ENCODE data around the gene PPP2R5C. TPM values are rescaled to one million over a fixed set of nuclear protein-coding genes. Genes with fewer than 3 reads are reported as not detected.

Gene PPP2R5C
- total and polyA plus RNA-seq, 9 of the 15 experiments (the other 6 are each of a cell fraction or from before 2014, with no cell fraction given) = 284 to 617 (median 395) TPM

GRCh38 chr14:101875727-101876554, 114.4 kb downstream of the PPP2R5C start:
- no peaks in the 10 kb centered on the region for H4K20me1 ChIP-seq (replicated peaks; ENCODE audit: control insufficient read depth, insufficient read depth, low read length)
- H3K9me3 ChIP-seq (replicated peaks; ENCODE audit: control insufficient read depth, insufficient read depth, low read depth, low read length) = no peaks in the 10 kb centered on the region
- BruUV-seq (replicated peaks) = no TSS peak
- POLR2A ChIA-PET = no interaction called here
- H2AFZ ChIP-seq (ENCODE audit: low read depth, low read length) = no peak overlapping the region
- ATAC-seq (no peak), FAIRE-seq (no peak), DNase-seq (ENCODE audit: extremely low read depth in 1 of 4, low spot score in 3 of 4) (no peak)
- no peak overlapping the region for H3K9ac ChIP-seq (ENCODE audit: insufficient read depth in 1 of 2, low read depth in 2 of 2, low read length in 2 of 2)
- WGBS (ENCODE audit: insufficient coverage, low coverage, missing lambda C conversion rate) = 81% methylated on average over 8 of the region's 8 CpGs
- H3K9me1 ChIP-seq (ENCODE audit: control insufficient read depth, insufficient read depth, low read length) = no peaks in the 10 kb centered on the region
- H3K4me3 ChIP-seq = no peak overlapping the region
- no peak overlapping the region for H3K27ac ChIP-seq (ENCODE audit: extremely low read depth, low read depth, low read length)
- H3K4me1 ChIP-seq (replicated peaks in 1 of 2; ENCODE audit: control insufficient read depth in 2 of 2, insufficient read depth in 2 of 2, low read length in 2 of 2) = peaks cover 9 to 21% of the 10 kb centered on the region in 2 experiments; a peak in 3 of 5 replicates
- H3K27me3 ChIP-seq (ENCODE audit: control insufficient read depth in 2 of 2, insufficient read depth in 2 of 2, low read length in 2 of 2) = no peaks in the 10 kb centered on the region
- H3K79me2 ChIP-seq (ENCODE audit: control insufficient read depth, insufficient read depth, low read length) = peaks cover 92% of the 10 kb centered on the region
- in situ Hi-C loops (cut with MboI) = no loop called here
- no peak overlapping the region for H3K4me2 ChIP-seq (ENCODE audit: insufficient read depth, low read length)
- H3K36me3 ChIP-seq (ENCODE audit: control insufficient read depth, insufficient read depth, low read length) = peaks cover 51% of the 10 kb centered on the region
- intact Hi-C loops (cut with micrococcal nuclease) = no loop called here
- CTCF ChIA-PET (ENCODE audit: low intra/inter-chr PET ratio) = interaction anchor here (0.6 kb wide), 1 partner anchor 40 kb away, joined by 3 read pairs; no protein-coding TSS in a partner anchor
- TF ChIP-seq ZNF764 (CRISPR knock-in tag; IDR thresholded peaks at IDR 0.05; ENCODE audit: low read depth) (no peak), HMGN3 (IDR thresholded peaks at IDR 0.05; ENCODE audit: borderline replicate concordance, extremely low read depth, insufficient read length, low read depth, low read length) (no peak), NONO (IDR thresholded peaks at IDR 0.05; ENCODE audit: low read depth in 2 of 2, low read length in 1 of 2) (no peak), RBM22 (IDR thresholded peaks at IDR 0.05; ENCODE audit: low read depth, low read length, poor library complexity, severe bottlenecking) (no peak), ZNF395 (CRISPR knock-in tag; IDR thresholded peaks at IDR 0.05) (no peak), STAT6 (CRISPR knock-in tag; IDR thresholded peaks at IDR 0.05) (no peak), MLX (CRISPR knock-in tag; conservative IDR thresholded peaks at IDR 0.05) (no peak), HNRNPLL (IDR thresholded peaks at IDR 0.05; ENCODE audit: low read depth, low read length, poor library complexity, severe bottlenecking) (no peak), ZBTB7A (IDR thresholded peaks at IDR 0.05; ENCODE audit: borderline replicate concordance, control insufficient read depth, low read depth, low read length) (no peak), ZNF263 (CRISPR knock-in tag; IDR thresholded peaks at IDR 0.05; ENCODE audit: borderline replicate concordance) (no peak), ZFP1 (CRISPR knock-in tag; IDR thresholded peaks at IDR 0.05) (no peak)
